Stimulated activated CD8-positive, alpha-beta memory T cell treated with anti-CD3 and anti-CD28 coated beads, Interleukin-15, amount 100 ng/mL, for 48 hours (primary cell): Measurements from ENCODE around the gene KRTAP9-1.
"Not testable (repeated sequence)": the region's sequence is repeated elsewhere in the genome, so short reads cannot be mapped to it uniquely, and the experiment has no call there.

ENCODE experiments used
- DNase-seq, 2 donors: peaks; one replicate each; pipeline ENCODE4 v3.0.0-alpha.2; 2020; ENCODE audit warnings: low read depth in 2 of 2

The KRTAP9-1 gene, protein sequence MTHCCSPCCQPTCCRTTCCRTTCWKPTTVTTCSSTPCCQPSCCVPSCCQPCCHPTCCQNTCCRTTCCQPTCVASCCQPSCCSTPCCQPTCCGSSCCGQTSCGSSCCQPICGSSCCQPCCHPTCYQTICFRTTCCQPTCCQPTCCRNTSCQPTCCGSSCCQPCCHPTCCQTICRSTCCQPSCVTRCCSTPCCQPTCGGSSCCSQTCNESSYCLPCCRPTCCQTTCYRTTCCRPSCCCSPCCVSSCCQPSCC

DNA sequence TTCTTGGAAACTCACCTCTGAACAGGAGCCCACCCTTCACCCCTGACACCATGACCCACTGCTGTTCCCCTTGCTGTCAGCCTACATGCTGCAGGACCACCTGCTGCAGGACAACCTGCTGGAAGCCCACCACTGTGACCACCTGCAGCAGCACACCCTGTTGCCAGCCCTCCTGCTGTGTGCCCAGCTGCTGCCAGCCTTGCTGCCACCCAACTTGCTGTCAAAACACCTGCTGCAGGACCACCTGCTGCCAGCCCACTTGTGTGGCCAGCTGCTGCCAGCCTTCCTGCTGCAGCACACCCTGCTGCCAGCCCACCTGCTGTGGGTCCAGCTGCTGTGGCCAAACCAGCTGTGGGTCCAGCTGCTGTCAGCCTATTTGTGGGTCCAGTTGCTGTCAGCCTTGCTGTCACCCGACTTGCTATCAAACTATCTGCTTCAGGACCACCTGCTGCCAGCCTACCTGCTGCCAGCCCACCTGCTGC is at the start of gene KRTAP9-1:
Gene KRTAP9-1, plus strand, starts transcription at position 51 of the 482 bp plus-strand sequence. Its CDS starts 0 bp downstream, at position 51.
- DNase-seq, result not testable (repeated sequence)

DNA sequence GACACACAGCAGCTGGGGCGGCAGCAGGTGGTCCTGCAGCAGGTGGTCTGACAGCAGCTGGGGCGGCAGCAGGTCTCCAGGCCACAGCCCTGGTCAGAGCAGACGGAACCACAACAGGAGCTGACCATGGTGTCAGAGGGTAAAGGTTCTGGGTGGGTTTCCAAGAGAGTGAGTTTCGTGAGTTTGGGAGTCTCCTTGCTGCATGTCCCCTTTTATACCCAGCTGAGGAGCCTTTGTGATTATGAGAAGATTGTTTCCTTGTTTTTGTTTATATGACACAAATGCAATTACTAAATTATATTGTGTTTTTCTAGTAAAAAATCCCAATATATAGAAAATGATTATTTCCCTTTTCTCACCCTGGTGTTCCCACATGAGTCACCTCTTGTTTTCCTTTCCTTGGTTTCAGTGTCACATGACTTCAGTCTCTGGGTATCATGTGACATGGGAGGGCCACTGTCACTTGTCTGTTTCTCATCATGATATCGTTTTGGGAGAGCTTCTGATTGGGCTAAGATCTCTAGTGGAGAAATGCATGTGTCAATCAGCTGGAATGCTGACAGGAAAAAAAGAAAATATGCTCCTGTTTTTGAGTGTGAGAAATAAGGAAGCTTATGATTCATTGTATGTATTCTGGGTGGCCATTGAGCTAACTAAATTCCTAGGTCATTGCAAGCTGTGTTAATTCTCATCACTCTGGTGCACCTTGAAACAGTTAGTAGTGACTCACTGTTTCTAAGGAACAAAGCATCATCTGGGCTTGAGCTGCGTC is 49.1 kb upstream of the KRTAP9-1 start, which contains the start of gene KRTAP4-6:
Gene KRTAP4-6, minus strand, starts transcription at position 185 of the 772 bp plus-strand sequence. Its CDS starts 57 bp downstream, at position 128.
- no peak for DNase-seq

DNA sequence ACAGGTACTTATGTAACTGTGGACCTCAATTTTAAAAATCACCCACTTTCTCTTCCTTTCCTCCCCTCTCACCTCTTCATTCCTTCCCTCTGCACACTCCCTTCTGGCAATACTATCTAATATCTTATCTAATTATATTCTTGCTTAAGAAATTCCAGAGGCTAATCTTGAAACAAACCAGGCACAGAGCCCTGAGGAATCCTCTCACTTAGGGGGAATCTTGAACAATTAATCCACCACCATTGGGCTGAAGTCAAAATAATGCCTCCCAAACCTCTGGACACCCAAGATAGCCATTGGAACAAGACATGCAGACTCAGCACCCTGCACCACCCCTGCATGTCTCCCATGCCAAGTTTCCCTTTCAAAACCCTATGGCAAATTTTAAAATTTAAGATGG is 48.3 kb upstream of the KRTAP9-1 start:
- DNase-seq, result no peak

DNA sequence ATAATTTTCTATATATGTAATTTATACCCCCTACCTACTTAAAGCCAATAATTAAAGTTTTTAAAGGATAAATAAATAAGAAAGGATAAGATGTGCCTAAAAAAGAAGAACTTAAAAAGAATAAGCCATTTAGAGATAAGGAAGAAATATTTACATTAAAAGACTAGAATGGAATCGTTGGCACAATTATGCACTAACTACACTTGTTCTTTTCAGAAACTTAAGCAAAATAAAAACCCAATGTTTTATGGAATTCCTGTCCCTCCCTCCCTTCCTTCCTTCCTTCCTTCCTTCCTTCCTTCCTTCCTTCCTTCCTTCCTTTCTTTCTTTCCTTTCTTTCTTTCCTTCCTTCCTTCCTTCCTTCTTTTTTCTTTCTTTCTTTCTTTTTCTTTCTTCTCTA is 44.8 kb upstream of the KRTAP9-1 start:
- no peak for DNase-seq

DNA sequence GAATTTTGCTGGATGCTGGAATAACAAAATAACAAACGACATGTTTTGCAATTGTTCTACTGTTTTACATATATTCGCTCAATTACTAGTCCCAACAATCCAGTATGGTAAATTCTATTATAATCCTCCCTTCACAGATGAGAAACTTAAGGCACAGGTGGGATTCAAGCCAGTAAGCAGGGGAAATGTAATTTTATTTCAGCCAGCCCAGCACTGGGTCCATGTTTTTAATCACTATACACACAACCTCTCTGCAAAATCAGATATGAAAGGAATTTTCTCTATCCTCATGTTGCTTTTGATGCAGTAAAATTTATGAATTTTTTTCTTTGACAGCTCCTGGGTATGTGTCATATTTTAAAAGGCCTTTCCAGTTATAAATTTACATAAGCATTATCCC is 44.4 kb upstream of the KRTAP9-1 start:
- no peak for DNase-seq

DNA sequence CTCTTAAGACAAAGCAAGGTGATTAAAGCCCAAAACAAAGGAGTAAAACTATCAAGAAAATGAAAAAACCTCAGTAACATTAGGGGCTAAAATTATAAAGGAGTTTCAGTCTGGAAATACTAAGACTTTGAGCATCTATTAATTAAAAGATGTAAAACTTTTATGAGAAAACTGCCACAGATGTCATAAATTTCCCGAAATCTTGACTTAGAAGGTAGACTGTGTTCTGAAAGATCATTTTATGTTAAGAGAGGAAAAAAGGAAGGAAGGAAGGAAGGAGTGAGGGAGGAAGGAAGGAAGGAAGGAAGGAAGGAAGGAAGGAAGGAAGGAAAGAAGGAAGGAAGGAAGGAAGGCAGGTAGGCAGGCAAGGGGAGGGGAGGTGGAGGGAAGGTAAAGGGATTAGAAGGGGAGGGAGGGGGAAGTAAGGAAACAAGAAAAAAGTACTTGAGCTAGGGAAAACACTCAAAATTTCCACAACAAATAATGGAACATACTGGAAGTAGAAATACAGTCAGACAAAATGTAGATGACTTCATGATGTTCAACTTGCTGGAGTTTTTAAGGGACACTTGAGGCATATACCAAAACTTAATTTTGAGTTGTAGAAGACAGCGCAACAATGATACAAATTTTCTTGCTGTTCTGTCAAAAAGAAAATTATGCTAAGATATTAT is 42.0 kb upstream of the KRTAP9-1 start:
- no peak for DNase-seq

DNA sequence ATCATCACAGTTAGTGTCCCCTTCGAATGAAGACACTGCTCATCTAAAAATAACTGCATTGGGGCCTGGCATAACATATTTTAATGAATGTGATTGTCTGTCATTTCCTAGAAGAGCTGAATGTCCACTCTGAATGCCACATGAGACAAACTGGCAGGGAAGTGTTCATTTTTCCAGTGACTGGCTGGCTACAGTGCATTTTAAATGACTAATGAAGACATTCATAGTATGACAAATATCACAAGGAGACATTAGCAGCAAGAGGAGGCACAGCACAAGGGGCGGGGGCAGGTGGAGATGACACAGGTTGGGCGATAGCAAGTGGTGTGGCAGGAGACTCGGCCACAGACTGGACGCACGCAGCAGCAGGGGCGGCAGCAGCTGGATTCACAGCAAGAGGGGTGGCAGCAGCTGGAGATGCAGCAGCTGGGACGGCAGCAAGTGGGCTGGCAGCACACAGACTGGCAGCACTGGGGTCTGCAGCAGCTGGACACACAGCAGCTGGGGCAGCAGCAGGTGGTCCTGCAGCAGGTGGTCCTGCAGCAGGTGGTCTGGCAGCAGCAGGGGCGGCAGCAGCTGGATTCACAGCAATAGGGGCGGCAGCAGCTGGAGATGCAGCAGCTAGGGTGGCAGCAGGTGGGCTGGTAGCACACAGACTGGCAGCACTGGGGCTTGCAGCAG is 40.6 kb upstream of the KRTAP9-1 start:
- not testable (repeated sequence) for DNase-seq

DNA sequence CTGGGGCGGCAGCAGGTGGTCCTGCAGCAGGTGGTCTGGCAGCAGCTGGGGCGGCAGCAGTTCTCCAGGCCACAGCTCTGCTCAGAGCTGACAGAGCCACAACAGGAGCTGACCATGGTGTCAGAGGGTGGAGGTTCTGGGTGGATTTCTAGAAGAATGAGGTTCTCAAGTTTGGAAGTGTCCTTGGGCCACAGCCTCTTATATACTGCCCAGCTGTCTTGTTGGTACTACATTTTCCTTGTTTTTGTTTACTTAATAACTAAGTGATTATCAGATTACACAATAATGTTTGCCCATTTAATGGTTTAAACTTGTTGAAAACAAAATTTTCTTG is 40.1 kb upstream of the KRTAP9-1 start, which contains the start of gene KRTAP4-5:
Gene KRTAP4-5, minus strand, starts transcription at position 174 of the 334 bp plus-strand sequence. Its CDS starts 58 bp downstream, at position 116.
- no peak for DNase-seq

DNA sequence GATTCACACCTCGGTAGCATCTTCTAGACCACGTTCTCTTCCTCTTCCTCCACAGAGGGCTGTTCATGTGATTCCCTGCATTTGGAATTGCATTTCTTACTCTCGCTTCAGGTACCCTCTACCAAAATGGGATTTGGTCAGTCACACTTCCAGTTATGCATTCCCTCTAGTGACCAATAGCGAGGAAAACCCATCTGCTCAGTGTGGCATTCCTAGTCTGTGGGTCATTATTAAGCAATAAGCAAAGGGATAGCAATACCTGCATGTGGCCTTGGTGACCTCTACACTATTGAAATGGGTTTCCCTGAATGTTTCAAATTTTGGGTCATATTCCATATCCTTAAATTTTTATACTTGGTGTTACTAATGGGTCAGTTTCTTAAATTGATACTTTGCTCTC is 39.7 kb upstream of the KRTAP9-1 start:
- no peak for DNase-seq

DNA sequence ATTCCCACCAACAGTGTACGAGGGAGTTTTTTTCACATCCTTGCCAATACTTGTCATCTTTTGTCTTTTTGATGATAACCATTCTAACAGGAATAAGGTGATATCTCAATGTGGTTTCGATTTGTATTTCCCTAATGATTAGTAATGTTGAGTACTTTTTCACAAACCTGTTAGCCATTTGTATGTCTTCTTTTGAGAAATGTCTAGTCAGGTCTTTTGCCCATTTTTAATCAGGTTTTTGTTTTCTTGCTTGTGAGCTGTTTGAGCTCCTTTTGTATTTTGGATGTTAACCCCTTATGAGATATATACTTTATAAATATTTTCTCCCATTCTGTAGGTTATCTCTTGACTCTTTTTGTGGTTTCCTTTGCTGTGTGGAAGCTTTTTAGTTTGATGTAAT is 38.2 kb upstream of the KRTAP9-1 start:
- DNase-seq, result no peak

DNA sequence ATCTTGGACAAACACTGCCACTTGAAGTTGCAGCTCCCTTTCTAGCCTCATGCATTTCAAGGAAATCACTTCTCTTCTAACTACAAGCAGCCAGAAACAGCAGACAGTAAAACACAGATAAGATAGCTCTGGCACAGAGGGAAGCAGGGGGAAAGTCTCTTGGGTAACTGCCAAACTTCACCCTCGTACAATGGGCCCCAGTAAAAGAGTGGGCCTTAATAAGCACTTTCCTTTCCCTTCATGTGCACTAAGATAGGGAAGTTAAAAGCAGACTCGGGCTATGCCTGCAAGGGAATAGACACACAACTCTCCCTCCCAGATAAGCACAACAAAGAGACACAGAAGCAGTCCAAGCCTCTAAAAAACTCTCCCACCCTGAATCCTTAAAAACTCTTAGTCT is 35.8 kb upstream of the KRTAP9-1 start:
- DNase-seq, result no peak

DNA sequence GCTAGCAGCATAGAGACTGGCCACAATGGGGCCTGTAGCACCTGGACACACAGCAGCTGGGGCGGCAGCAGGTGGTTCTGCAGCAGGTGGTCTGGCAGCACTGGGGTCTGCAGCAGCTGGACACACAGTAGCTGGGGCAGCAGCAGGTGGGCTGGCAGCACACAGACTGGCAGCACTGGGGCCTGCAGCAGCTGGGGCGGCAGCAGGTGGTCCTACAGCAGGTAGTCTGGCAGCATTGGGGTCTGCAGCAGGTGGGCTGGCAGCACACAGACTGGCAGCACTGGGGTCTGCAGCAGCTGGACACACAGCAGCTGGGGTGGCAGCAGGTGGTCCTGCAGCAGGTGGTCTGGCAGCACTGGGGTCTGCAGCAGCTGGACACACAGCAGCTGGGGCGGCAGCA is 29.5 kb upstream of the KRTAP9-1 start:
- not testable (repeated sequence) for DNase-seq

DNA sequence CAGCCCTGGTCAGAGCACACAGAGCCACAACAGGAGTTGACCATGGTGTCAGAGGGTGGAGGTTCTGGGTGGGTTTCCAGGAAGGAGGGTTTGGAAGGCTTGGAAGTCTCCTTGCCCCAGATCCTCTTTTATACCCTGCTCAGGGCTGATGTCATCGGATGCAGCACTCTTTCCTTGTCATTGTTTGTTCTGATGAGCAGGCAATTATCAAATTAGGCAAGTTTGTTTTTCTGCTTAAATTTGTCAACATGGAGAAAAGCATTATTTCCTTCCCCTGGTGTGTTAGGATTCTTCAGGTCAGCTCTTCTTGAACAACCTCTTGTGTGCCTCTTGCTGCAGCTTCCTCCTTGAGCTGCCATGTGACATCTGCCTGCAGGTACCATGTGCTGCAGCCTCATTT is 29.0 kb upstream of the KRTAP9-1 start, which contains the start of gene KRTAP4-4:
Gene KRTAP4-4, minus strand, starts transcription at position 101 of the 400 bp plus-strand sequence. Its CDS starts 57 bp downstream, at position 44.
- no peak for DNase-seq

DNA sequence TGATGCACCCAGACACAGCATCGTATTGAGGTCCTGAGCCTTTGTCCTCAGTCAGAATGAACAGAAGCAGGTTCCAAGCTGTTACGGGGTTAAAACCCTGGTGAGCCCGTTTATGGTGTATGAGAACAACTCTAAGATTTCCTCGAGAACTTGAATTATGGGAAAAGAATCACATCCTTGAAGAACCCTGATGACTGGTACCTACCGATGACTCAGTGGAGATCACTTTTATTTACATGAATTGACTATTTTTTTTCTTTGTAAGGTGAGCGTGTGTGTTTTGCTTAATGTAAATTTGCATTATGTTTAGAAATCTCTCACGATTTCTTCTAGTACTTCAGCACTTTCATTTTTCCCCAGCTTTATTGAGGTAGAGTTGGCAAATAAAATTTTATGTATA is 25.9 kb upstream of the KRTAP9-1 start:
- no peak for DNase-seq

DNA sequence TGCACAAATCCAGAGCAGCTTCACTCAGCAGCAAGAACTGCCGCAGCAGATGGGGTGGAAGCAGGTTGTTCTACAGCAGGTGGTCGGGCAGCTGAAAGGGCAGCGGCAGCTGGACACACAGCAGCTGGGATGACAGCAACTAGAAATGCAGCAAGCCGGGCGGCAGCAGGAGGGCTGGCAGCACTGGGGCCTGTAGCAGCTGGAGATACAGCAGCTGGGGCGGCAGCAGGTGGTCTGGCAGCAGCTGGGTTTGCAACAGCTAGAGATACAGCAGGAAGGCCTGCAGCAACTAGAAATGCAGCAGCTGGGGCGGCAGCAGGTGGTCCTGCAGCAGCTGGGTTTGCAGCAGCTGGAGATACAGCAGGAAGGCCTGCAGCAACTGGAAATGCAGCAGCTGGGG is 22.1 kb upstream of the KRTAP9-1 start:
- DNase-seq, result no peak

DNA sequence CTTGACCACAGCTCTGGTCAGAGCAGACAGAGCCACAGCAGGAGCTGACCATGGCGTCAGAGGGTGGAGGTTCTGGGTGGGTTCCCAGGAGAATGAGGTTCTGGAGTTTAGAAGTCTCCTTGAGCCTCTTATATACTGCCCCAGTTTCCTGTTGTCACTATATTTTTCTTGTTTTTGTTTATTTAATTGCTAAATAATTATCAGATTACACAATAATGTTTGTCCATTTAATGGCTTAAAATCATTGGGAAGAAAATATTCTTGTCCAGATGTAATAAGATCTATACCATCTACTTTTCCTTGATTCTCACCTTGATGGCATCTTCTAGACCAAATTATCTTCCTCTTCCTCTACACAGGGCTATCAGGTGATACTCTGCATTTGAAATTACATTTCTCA is 21.6 kb upstream of the KRTAP9-1 start, which contains the start of gene KRTAP4-3:
Gene KRTAP4-3, minus strand, starts transcription at position 101 of the 400 bp plus-strand sequence. Its CDS starts 49 bp downstream, at position 52.
- no peak for DNase-seq

DNA sequence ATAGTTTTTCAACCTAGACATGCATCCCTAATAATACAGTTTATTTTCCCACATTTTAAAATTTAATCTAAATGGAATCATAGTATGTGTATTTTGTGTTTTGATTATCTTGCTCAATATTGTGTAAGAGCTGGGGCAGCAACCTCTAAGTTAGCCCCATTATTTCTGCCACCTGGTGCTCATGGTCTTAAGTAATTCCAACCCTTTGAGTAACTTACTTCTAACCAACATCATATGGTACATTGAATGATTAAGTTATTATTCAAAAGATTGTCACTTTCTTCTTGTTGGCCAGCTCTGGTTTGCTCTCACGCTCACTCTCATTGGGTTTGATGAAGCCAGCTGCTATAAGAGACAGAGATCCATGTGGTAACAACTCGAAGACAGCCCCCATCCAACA is 17.8 kb upstream of the KRTAP9-1 start:
- no peak for DNase-seq

DNA sequence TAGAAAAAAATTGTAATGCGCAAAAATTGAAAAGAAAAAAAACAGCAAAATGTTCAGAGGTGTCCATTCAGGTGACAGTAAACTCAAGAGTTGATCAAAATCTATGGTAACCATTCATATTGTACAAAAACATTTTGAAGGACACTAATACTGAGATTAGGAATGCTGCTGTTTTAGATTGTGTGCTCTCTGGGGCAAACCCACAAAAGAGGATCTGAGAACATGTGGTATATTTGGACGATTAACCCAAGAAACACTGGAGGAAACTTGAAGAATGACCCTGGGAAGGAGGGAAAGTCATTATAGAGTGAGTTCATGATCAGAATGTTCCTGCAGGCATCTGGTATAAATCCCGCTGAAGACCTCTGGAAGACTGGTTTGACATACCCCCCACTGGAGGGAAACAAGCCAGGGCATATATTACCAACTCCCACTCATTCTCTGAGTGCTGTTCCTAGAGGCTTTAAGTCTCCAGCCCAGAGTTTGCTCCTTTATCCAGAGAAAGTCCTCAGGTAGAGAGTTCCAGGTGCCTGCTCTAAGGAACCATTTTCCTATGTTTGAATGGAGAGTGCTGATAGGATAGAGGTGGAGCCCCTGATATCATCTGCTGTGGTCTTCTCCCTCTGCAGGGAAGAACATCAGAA is 12.8 kb upstream of the KRTAP9-1 start:
- no peak for DNase-seq

DNA sequence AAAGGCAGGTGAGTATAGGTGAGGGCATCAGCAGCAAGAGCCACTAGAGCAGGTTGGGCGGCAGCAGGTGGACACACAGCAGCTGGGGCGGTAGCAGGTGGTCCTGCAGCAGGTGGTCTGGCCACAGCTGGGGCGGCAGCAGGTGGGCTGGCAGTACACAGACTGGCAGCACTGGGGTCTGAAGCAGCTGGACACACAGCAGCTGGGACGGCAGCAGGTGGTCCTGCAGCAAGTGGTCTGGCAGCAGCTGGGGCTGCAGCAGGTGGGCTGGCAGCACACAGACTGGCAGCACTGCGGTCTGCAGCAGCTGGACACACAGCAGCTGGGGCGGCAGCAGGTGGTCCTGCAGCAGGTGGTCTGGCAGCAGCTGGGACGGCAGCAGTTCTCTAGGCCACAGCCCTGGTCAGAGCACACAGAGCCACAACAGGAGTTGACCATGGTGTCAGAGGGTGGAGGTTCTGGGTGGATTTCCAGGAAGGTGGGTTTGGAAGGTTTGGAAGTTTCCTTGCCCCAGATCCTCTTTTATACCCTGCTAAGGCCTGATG is 11.9 kb upstream of the KRTAP9-1 start, which contains the start of gene KRTAP4-2:
Gene KRTAP4-2, minus strand, starts transcription at position 495 of the 545 bp plus-strand sequence. Its CDS starts 57 bp downstream, at position 438.
- no peak for DNase-seq

DNA sequence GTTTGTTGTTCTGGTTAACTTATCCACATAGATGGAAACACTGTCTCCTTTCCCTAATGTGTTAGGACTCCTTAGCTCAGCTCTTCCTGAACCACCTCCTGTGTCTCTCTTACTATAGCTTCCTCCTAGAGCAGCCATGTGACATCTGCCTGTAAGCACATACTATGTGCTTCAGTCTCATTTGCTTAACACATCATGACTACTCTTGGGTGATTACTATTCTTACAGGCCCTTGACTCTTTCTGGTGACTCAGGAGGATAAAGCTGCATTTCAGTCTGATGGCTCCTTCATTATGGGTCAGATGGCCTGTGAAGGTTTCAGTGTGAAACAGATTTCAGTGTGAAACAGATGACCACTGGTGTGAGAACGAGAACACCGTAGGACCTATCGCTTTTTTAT is 11.3 kb upstream of the KRTAP9-1 start:
- DNase-seq, result no peak
